ENCODE results near the gene CTNNA2.

Gene CTNNA2

GRCh38 chr2:79715338-79715737 lies 202.5 kb downstream of the CTNNA2 start:
- DNase-seq: no peak

GRCh38 chr2:79716266-79716665 lies 203.4 kb downstream of the CTNNA2 start:
- no peak for DNase-seq

- DNase-seq: no peak
Measured at GRCh38 chr2:79717364-79718007, 204.6 kb downstream of the CTNNA2 start.

GRCh38 chr2:79721061-79721460 lies 208.2 kb downstream of the CTNNA2 start:
- DNase-seq: no peak

- no peak for DNase-seq
Measured at GRCh38 chr2:79721966-79722365, 209.1 kb downstream of the CTNNA2 start.

- DNase-seq: no peak
Measured at GRCh38 chr2:79723830-79724229, 211.0 kb downstream of the CTNNA2 start.

GRCh38 chr2:79729532-79729931 lies 216.7 kb downstream of the CTNNA2 start:
- no peak for DNase-seq

- DNase-seq: no peak
Measured at GRCh38 chr2:79734518-79734917, 221.7 kb downstream of the CTNNA2 start.

GRCh38 chr2:79740879-79741443 lies 228.1 kb downstream of the CTNNA2 start:
- DNase-seq: no peak

- DNase-seq: no peak
Measured at GRCh38 chr2:79750321-79750720, 237.5 kb downstream of the CTNNA2 start.

GRCh38 chr2:79757526-79757925 lies 244.7 kb downstream of the CTNNA2 start:
- DNase-seq: no peak

- no peak for DNase-seq
Measured at GRCh38 chr2:79758042-79758441, 245.2 kb downstream of the CTNNA2 start.

GRCh38 chr2:79758749-79759282 lies 246.0 kb downstream of the CTNNA2 start:
- no peak for DNase-seq

- DNase-seq: no peak
Measured at GRCh38 chr2:79770926-79771325, 258.1 kb downstream of the CTNNA2 start.

GRCh38 chr2:79771493-79771892 lies 258.6 kb downstream of the CTNNA2 start:
- no peak for DNase-seq

GRCh38 chr2:79774016-79774415 lies 261.2 kb downstream of the CTNNA2 start:
- DNase-seq: no peak

GRCh38 chr2:79776461-79776860 lies 263.6 kb downstream of the CTNNA2 start:
- no peak for DNase-seq

GRCh38 chr2:79780781-79781180 lies 267.9 kb downstream of the CTNNA2 start:
- DNase-seq: no peak

- DNase-seq: no peak
Measured at GRCh38 chr2:79782576-79783452, 270.0 kb downstream of the CTNNA2 start.

- DNase-seq: no peak
Measured at GRCh38 chr2:79788952-79789651, 276.3 kb downstream of the CTNNA2 start.

GRCh38 chr2:79789811-79790210 lies 277.0 kb downstream of the CTNNA2 start:
- no peak for DNase-seq

GRCh38 chr2:79792090-79792489 lies 279.2 kb downstream of the CTNNA2 start:
- DNase-seq: no peak

GRCh38 chr2:79793006-79793405 lies 280.2 kb downstream of the CTNNA2 start:
- DNase-seq: no peak
